ENCODE data around the gene SEC22A. TPM values are rescaled to one million over a fixed set of nuclear protein-coding genes. Genes with fewer than 3 reads are reported as not detected.

SEC22A gene
- total RNA-seq, 4 donors from 2014 or later, result 17.7 to 49.4 (median 24.2) TPM

DNA sequence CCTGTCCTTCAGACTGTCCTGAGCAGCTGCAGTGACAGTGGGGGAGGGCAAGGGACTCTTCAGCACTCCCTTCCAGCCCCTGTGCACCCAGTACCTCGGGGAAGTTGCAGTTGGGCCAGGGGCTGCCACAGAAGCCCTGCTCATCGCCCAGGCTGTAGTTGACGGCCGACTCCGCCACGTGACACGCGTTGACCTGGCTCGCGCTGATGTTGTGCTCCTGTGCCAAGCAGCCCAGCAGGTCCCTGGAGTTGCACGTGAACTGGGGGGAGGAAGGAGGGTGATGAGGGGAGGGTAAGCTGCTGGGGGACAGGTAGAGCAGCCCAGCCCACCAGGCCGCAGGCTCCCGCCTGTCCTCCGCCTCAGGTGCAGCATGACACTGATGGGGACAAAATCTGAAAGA is 101.2 kb downstream of the SEC22A start:
- H3K27ac ChIP-seq, result no peak overlapping the region
- H3K4me3 ChIP-seq, result no peak overlapping the region
- 88 to 93% methylated on average over 12 of the region's 14 CpGs for WGBS, 2 donors
- no peaks in the 10 kb centered on the region for H3K4me1 ChIP-seq
- H3K27me3 ChIP-seq, result no peaks in the 10 kb centered on the region
- peaks cover 0 to 24% (median 0%) of the 10 kb centered on the region in 3 donors for H3K36me3 ChIP-seq
- H3K9me3 ChIP-seq, result peaks cover 0 to 4% (median 0%) of the 10 kb centered on the region in 4 donors
- TF ChIP-seq, protein P1, sequence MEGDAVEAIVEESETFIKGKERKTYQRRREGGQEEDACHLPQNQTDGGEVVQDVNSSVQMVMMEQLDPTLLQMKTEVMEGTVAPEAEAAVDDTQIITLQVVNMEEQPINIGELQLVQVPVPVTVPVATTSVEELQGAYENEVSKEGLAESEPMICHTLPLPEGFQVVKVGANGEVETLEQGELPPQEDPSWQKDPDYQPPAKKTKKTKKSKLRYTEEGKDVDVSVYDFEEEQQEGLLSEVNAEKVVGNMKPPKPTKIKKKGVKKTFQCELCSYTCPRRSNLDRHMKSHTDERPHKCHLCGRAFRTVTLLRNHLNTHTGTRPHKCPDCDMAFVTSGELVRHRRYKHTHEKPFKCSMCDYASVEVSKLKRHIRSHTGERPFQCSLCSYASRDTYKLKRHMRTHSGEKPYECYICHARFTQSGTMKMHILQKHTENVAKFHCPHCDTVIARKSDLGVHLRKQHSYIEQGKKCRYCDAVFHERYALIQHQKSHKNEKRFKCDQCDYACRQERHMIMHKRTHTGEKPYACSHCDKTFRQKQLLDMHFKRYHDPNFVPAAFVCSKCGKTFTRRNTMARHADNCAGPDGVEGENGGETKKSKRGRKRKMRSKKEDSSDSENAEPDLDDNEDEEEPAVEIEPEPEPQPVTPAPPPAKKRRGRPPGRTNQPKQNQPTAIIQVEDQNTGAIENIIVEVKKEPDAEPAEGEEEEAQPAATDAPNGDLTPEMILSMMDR (IDR thresholded peaks at IDR 0.05), result no peak
- no peak for TF ChIP-seq POLR2A (IDR thresholded peaks at IDR 0.05)
- TF ChIP-seq EP300 (IDR thresholded peaks at IDR 0.05), result no peak
- no peak for DNase-seq (ENCODE audit: low spot score in 2 of 2)

DNA sequence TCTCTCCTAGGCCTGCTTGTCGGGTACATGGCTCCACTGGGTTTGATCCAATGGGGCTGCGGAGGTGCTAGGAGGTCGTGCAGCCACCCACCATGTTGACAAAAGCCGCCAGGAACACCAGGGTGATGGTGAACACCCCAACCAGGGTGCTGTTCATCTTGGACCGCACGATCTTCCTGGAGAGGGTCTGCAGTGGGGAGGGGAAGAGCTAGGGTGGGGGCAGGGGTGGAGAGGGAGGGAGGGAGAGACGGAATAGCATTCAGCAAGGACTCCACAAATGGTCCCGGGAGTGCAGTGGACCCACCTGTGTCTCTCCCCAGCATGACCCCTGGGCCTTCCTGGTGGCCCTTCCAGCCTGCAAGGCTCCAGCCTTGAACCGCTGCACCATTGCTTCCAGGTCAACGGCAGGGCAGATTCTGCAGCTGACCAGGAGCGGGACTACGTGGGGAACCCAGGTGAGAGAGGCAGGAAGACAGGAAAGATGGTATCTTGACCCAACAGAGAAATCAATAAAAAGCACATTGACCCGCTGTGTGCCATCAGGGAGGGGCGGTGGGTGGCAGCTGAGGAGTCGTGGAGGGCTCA is 102.3 kb downstream of the SEC22A start:
- WGBS, 2 donors, result 87 to 91% methylated on average over 14 to 15 of the region's 15 CpGs
- DNase-seq (ENCODE audit: low spot score in 2 of 2), result no peak
- TF ChIP-seq POLR2A (IDR thresholded peaks at IDR 0.05) (no peak), EP300 (IDR thresholded peaks at IDR 0.05) (no peak)
- TF ChIP-seq, protein P1 (IDR thresholded peaks at IDR 0.05), result no peak
- Histone ChIP-seq H3K9me3 (peaks cover 0 to 4% (median 0%) of the 10 kb centered on the region in 4 donors), H3K4me3 (no peak overlapping the region), H3K4me1 (no peaks in the 10 kb centered on the region), H3K27me3 (no peaks in the 10 kb centered on the region), H3K36me3 (peaks cover 0 to 24% (median 0%) of the 10 kb centered on the region in 3 donors), H3K27ac (no peak overlapping the region)

DNA sequence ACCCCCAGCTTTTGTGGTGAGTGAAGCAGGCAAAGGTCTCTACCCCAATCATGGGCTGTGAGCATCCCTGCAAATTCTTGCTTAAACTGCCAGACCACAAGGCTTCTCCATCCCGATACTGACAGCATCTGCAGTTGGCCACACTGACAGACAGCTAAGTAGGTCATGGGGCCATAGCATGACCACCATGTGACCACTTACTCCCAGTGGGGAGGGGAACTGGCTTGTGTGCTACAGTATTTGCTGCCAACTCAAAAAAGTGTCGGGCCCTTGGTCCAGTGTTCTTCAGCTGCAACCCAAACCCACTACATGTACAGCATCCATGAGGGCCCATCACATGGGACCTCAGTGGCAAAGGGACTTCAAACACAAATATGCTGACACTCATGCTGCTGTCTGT is 103.4 kb downstream of the SEC22A start:
- peaks cover 0 to 4% (median 0%) of the 10 kb centered on the region in 4 donors for H3K9me3 ChIP-seq
- H3K36me3 ChIP-seq, result peaks cover 0 to 16% (median 0%) of the 10 kb centered on the region in 3 donors
- DNase-seq (ENCODE audit: low spot score in 2 of 2), result no peak
- 70 to 100% methylated on average over 2 of the region's 2 CpGs for WGBS, 2 donors
- no peak overlapping the region for H3K27ac ChIP-seq
- no peaks in the 10 kb centered on the region for H3K4me1 ChIP-seq
- TF ChIP-seq POLR2A (IDR thresholded peaks at IDR 0.05) (no peak), EP300 (IDR thresholded peaks at IDR 0.05) (no peak)
- no peaks in the 10 kb centered on the region for H3K27me3 ChIP-seq
- H3K4me3 ChIP-seq, result no peak overlapping the region

DNA sequence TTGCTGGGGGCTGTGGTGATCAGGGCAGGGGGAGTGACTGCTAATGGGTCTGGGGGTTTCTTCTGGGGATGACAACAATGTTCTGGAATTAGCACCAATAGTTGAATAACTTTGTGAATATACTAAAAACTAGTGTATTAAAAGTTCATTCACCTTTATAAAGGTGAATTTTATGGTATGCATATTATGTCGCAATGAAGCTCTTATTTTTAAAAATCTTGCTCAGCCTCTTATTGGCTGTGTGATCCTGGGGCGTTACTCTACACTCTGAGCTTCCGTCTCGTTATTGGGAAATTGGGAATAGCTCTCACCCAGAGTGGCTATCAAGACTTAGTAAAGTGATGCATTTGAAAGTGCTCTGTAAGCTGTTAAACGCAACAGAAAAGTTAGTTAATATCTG is 105.3 kb downstream of the SEC22A start:
- H3K27me3 ChIP-seq, result no peaks in the 10 kb centered on the region
- TF ChIP-seq, protein P1 (IDR thresholded peaks at IDR 0.05), result no peak
- no peak for TF ChIP-seq POLR2A (IDR thresholded peaks at IDR 0.05)
- no peak for TF ChIP-seq EP300 (IDR thresholded peaks at IDR 0.05)
- DNase-seq (ENCODE audit: low spot score in 2 of 2), result no peak
- H3K36me3 ChIP-seq, result peaks cover 0 to 5% (median 0%) of the 10 kb centered on the region in 3 donors
- no peak overlapping the region for H3K4me3 ChIP-seq
- H3K9me3 ChIP-seq, result peaks cover 0 to 4% (median 0%) of the 10 kb centered on the region in 4 donors
- no peak overlapping the region for H3K27ac ChIP-seq
- WGBS, 2 donors, result 87 to 90% methylated on average over 5 of the region's 5 CpGs
- H3K4me1 ChIP-seq, result no peaks in the 10 kb centered on the region

DNA sequence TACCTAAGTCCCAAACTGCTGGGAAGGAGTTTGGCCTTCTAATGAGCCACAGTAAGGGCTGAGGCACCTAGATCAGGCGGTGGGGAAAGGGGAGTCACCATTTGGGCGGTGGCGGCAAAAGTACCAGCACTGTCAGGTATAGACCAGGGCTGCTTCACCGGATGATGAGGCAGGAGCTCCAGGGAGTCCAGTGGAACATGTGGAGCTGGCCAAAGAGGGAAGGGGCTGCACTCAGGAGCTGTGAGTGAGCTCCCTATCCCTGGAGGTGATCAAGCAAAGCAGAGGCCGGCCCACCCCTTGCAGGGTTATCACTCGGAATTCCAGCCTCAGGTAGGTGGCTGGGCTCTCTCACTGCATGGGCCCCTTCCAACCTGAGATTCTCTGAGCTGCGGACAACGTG is 108.4 kb downstream of the SEC22A start:
- TF ChIP-seq, protein P1 (IDR thresholded peaks at IDR 0.05), result no peak
- TF ChIP-seq EP300 (IDR thresholded peaks at IDR 0.05), result no peak
- TF ChIP-seq POLR2A (IDR thresholded peaks at IDR 0.05), result no peak
- Histone ChIP-seq H3K27me3 (no peaks in the 10 kb centered on the region), H3K4me1 (no peaks in the 10 kb centered on the region), H3K36me3 (no peaks in the 10 kb centered on the region), H3K27ac (no peak overlapping the region), H3K4me3 (no peak overlapping the region), H3K9me3 (peaks cover 0 to 4% (median 0%) of the 10 kb centered on the region in 4 donors)
- 82 to 92% methylated on average over 8 of the region's 8 CpGs for WGBS, 2 donors
- no peak for DNase-seq (ENCODE audit: low spot score in 2 of 2)
